Colonic mucosa (tissue), 4 donors: Measurements from ENCODE around the gene PNPLA7. TPM values are rescaled to one million over a fixed set of nuclear protein-coding genes. Genes with fewer than 3 reads are reported as not detected.

ENCODE experiments used
- DNase-seq: peaks from one replicate; pipeline ENCODE4 v3.0.0-alpha.2; 2020
- H3K27ac ChIP-seq: fragments of 200-600 bp; one replicate; pipeline ENCODE4 v1.8.0; 2021
- H3K27me3 ChIP-seq: fragments of 200-600 bp; one replicate; pipeline ENCODE4 v1.8.0; 2021
- H3K36me3 ChIP-seq: fragments of 200-600 bp; one replicate; pipeline ENCODE4 v1.8.0; 2021
- H3K4me1 ChIP-seq: fragments of 200-600 bp; one replicate; pipeline ENCODE4 v1.8.0; 2021; ENCODE audit warnings: mild to moderate bottlenecking
- H3K4me3 ChIP-seq: fragments of 200-600 bp; one replicate; pipeline ENCODE4 v1.8.0; 2021
- H3K9ac ChIP-seq, 2 donors: one replicate each; pipeline ENCODE4 v1.7.0; 2013; ENCODE audit warnings: control low read depth in 2 of 2, low read depth in 2 of 2, low read length in 2 of 2
- H3K9me3 ChIP-seq: fragments of 200-600 bp; one replicate; pipeline ENCODE4 v1.8.0; 2021
- intact Hi-C: fragments of 100-400 bp; cut with DNase I; formaldehyde crosslinking; loops from one replicate; pipeline ENCODE4 v1.14.1; 2022
- total RNA-seq, 2 donors: library from RNA; stranded (reverse); fragmentation: NEBNext Ultra II Directional in 1 of 2; extraction: Animal tissue kit (Norgen Biotek cat#: 25700) in 1 of 2; gene quantifications; one replicate each; pipeline ENCODE4 v1.2.1, GENCODE V29; 2021
- TF ChIP-seq, protein P1 (sequence below): fragments of 200-600 bp; IDR thresholded peaks from one replicate; pipeline ENCODE4 v1.8.0; 2022; ENCODE audit warnings: antibody characterized with exemption, mild to moderate bottlenecking
- donor health status: healthy.
- donor health status: DM: no; HTN: no; CAD: no.
- donor health status: DM: no; HTN: no; CAD: no.

The PNPLA7 gene
- total RNA-seq, 2 donors from 2014 or later, result 6.1 to 7.1 TPM

DNA sequence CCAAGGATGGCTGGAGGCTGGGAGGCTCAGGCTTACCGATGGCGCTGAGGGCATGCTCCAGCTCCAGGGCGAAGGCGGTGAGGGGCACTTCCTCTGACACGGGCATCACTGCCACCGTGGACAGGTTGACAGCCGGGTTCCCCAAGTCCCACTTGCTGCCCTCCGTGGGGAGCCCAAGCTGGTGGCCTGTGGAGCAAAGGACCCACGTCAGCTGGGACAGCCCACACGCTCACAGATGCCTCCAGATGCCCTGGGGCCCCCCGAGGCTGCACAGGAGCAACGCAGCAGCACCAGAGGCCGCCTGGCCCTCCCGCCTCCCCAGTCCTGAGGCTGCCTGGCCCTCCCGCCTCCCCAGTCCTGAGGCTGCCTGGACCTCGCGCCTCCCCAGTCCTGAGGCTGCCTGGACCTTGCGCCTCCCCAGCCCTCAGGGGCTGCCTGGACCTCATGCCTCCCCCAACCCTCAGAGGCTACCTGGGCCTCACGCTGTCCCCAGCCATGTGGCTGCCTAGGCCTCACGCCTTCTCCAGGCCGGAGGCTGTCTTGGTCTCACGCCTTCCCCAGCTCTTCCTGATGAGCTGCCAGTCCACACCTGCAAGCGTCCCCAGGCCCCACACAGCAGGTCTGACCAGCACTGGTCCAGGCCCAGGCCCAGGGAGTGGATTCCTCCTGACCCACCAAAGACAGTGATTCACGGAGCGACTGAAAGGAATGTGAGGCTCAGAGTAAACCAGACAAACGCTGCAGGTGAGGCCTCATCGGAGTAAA, 65.5 kb downstream of the PNPLA7 start:
- intact Hi-C loops, result no loop called here
- no peaks in the 10 kb centered on the region for H3K36me3 ChIP-seq
- H3K27me3 ChIP-seq, result no peaks in the 10 kb centered on the region
- H3K4me3 ChIP-seq, result no peak overlapping the region
- H3K27ac ChIP-seq, result no peak overlapping the region
- H3K9me3 ChIP-seq, result no peaks in the 10 kb centered on the region
- no peak overlapping the region for H3K9ac ChIP-seq
- H3K4me1 ChIP-seq, result no peaks in the 10 kb centered on the region
- TF ChIP-seq, protein P1, sequence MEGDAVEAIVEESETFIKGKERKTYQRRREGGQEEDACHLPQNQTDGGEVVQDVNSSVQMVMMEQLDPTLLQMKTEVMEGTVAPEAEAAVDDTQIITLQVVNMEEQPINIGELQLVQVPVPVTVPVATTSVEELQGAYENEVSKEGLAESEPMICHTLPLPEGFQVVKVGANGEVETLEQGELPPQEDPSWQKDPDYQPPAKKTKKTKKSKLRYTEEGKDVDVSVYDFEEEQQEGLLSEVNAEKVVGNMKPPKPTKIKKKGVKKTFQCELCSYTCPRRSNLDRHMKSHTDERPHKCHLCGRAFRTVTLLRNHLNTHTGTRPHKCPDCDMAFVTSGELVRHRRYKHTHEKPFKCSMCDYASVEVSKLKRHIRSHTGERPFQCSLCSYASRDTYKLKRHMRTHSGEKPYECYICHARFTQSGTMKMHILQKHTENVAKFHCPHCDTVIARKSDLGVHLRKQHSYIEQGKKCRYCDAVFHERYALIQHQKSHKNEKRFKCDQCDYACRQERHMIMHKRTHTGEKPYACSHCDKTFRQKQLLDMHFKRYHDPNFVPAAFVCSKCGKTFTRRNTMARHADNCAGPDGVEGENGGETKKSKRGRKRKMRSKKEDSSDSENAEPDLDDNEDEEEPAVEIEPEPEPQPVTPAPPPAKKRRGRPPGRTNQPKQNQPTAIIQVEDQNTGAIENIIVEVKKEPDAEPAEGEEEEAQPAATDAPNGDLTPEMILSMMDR, result no peak
- DNase-seq, result no peak

DNA sequence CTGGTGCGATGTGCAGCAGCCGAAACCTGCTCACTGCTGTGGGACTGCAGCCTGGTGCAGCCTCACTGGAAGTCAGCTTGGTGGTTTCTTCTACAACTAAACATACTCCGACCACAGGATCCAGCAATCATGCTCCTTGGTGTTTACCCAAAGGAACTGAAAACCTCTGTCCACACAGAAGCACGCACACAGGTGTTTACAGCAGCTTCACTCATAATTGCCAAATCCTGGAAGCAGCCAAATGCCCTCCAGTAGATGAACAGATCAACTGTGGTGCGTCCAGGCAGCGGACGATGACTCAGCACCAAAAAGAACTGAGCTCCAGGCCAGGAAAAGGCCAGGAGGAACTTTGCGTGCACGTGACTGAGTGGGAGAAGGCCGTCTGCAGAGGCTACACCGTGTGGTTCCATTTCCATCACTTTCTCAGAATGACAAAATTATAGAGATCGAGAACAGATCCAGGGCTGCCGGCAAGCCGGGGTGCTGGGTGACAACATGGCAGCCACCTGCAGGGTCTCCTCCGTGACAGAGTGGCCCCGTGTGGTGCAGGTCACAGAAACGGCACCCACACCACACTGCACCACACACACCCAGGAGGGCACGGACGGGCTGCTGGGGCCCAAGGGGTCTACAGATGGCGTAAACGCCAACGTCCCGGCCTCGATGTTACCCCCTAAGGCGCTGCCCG, 68.0 kb downstream of the PNPLA7 start:
- DNase-seq, result no peak
- H3K27ac ChIP-seq, result no peak overlapping the region
- no peaks in the 10 kb centered on the region for H3K36me3 ChIP-seq
- intact Hi-C loops, result no loop called here
- H3K27me3 ChIP-seq, result no peaks in the 10 kb centered on the region
- H3K9ac ChIP-seq, result no peak overlapping the region
- no peaks in the 10 kb centered on the region for H3K4me1 ChIP-seq
- H3K4me3 ChIP-seq, result no peak overlapping the region
- no peaks in the 10 kb centered on the region for H3K9me3 ChIP-seq
- TF ChIP-seq, protein P1, result no peak

DNA sequence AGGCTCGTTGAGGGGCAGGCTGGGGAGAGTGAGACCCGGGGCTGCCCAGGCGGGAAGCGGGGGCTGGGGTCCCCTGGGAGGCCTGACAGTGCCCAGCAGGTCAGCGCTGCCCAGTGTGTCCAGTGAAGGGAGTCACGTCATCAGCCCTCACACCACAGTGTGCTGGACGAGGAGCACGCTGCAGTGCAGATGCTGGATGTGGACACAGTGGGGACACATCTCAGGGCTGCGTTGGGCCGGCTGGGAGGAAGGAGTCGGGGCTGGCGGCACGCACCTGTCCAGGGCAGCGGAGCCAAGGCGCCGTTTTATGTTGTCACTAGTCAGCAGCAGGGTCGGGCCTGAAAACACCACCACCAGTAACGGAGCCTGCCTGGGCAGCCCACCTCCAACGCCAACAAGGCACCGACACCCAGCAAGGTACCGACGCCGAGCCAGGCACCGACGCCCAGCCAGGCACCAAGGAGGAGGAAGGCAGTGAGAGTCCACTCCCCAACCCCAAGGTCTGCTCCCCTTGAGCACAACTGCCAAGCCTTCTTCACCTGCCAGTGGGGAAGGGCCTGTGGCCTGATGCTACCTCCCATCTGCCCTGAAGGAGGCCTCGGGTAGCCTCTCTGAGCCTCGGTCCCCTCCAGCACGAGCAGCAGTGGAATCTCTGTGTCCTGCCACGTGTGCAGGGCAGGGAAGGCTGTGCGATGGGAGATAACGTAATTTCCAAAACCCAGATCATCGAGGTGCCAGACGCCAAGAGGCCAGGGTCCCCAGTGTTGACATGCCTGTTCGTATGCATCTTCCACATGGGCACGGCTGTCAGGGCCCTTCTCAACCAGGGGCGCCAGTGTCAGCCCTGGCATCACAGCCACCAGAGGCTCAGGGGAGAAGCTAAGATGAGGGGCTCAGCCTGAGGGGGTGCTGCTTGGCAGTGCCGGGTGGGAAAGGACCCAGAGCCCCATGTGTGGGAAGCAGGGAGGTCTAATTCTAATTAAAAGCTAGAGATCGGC, 69.2 kb downstream of the PNPLA7 start:
- Histone ChIP-seq H3K9me3 (no peaks in the 10 kb centered on the region), H3K36me3 (no peaks in the 10 kb centered on the region), H3K27me3 (no peaks in the 10 kb centered on the region), H3K4me1 (no peaks in the 10 kb centered on the region), H3K9ac (no peak overlapping the region), H3K4me3 (no peak overlapping the region), H3K27ac (no peak overlapping the region)
- intact Hi-C loops, result no loop called here
- TF ChIP-seq, protein P1, result no peak
- DNase-seq, result no peak

DNA sequence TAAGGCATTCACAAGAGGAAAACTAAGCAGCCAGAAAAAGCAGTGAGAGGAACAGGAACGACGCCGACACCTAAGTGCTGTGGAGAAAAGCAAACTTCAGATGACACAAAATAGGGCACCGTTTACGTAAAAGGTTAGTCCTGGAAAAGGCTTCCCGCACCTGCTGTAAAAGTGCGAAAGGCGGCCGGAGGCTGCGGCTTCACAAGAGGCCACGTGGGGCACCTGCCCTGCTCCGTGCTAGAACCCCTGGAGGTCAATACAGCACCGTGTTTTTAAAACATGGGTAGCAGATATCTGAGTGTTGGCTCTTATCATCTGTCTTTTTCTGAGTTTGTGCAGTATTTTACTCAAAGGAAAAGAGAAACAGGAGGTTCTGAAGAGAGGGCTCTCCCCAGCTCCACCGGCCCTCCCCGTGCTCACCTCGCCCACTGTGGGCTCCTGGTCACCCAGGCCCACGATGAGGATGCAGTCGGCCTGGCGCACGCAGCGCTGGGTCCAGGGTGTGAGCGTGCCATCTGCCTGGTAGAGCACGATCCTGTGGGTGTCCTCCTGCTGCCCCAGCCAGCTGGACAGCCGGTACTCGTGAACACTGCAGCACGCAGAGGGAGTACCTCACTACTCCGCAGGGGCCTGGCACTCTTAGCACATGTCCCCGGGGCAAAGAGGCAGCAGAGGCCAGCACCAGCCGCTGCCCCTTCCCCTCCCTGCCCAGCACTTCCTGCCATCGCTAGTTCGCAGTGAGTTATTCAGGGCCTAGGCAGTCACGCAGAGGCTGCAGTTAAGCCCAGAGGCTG, 70.1 kb downstream of the PNPLA7 start:
- intact Hi-C loops, result no loop called here
- Histone ChIP-seq H3K4me1 (no peaks in the 10 kb centered on the region), H3K9me3 (no peaks in the 10 kb centered on the region), H3K36me3 (no peaks in the 10 kb centered on the region), H3K27ac (no peak overlapping the region), H3K27me3 (no peaks in the 10 kb centered on the region), H3K4me3 (no peak overlapping the region), H3K9ac (no peak overlapping the region)
- TF ChIP-seq, protein P1, result no peak
- DNase-seq, result no peak
